ENCODE data around the gene KCTD5.

The KCTD5 gene

GRCh38 chr16:2724088-2724676 is 41.9 kb downstream of the KCTD5 start:
- ChIA-PET POLR2A (no interaction called here), CTCF (interaction anchor here (1.0 kb wide), 1 partner anchor 15 kb away, joined by 3 read pairs; no protein-coding TSS in a partner anchor)
- no peak for TF ChIP-seq CTCF (IDR thresholded peaks at IDR 0.05; ENCODE audit: insufficient read depth, low read length, missing control alignments)
- H3K4me3 ChIP-seq (ENCODE audit: low read depth, low read length): no peak overlapping the region
- no peak for DNase-seq (ENCODE audit: low read depth, low spot score)

DNA sequence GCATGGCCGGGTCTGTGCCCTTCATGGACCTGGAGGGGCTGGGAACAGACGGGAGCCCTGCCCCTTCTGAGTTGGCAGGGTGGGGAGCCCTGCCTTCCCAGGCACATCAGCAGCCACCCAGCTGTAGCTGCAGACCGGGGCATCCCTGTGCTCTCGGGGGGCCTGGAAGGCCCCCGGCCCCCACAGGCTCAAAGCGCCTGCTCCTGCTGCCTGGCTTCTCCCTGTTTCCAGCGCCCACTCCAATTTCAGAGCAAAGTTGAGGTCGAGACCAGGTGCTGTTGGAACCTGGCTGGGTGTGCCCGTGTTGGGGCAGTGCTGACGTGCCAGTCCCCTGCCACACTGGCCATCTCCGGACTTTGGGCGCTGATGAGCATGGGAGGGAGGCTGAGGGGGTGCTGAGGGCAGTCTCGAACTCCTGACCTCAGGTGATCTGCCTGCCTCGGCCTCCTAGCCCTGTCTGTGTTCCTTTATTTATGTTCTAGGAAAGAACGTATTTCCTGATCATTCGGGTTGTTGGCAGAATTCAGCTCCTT is 42.6 kb downstream of the KCTD5 start:
- no peak for TF ChIP-seq CTCF (IDR thresholded peaks at IDR 0.05; ENCODE audit: insufficient read depth, low read length, missing control alignments)
- H3K4me3 ChIP-seq (ENCODE audit: low read depth, low read length): no peak overlapping the region
- ChIA-PET POLR2A (no interaction called here), CTCF (interaction anchor here (1.0 kb wide), 1 partner anchor 14 kb away, joined by 3 read pairs; no protein-coding TSS in a partner anchor)
- no peak for DNase-seq (ENCODE audit: low read depth, low spot score)

DNA sequence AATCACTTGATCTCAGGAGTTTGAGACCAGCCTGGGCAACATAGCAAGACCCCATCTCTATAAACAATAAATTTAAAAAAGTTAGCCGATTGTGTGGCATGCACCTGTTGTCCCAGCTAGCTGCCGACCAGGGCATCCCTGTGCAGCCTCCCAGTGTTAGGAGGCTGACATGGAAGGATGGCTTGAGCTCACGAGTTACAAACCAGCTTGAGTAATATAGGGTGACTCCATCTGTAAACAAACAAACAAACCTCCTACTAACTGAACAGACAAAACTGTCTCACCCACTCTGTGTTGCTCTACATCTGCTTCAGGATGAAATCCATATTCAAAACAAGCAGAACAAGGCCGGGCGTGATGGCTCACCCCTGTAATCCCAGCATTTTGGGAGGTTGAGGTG is 44.6 kb downstream of the KCTD5 start:
- H3K4me3 ChIP-seq (ENCODE audit: low read depth, low read length): no peak overlapping the region
- ChIA-PET POLR2A (no interaction called here), CTCF (no interaction called here)
- TF ChIP-seq CTCF (IDR thresholded peaks at IDR 0.05; ENCODE audit: insufficient read depth, low read length, missing control alignments): no peak
- no peak for DNase-seq (ENCODE audit: low read depth, low spot score)

DNA sequence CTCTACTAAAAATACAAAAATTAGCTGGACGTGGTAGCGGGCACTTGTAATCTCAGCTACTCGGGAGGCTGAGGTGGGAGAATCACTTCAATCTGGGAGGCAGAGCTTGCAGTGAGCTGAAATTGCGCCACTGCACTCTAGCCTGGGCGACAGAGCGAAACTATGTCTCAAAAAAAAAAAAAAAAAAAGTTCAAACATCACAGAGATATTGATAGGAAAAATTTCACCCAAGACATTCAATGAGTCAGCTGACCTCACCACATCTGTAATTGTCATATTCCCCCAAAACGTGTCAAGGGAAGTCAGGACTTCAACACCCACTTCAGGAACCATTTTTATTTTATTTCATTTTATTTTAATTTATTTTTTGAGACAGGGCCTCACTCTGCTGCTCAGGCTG is 45.7 kb downstream of the KCTD5 start:
- no peak for DNase-seq (ENCODE audit: low read depth, low spot score)
- ChIA-PET CTCF (interaction anchor here (1.1 to 1.7 kb wide), 3 partner anchors 8 to 96 kb away, joined by 3 to 4 read pairs (median 3); partner anchors contain the start of gene PRSS27), POLR2A (no interaction called here)
- no peak overlapping the region for H3K4me3 ChIP-seq (ENCODE audit: low read depth, low read length)
- TF ChIP-seq CTCF (IDR thresholded peaks at IDR 0.05; ENCODE audit: insufficient read depth, low read length, missing control alignments): no peak

DNA sequence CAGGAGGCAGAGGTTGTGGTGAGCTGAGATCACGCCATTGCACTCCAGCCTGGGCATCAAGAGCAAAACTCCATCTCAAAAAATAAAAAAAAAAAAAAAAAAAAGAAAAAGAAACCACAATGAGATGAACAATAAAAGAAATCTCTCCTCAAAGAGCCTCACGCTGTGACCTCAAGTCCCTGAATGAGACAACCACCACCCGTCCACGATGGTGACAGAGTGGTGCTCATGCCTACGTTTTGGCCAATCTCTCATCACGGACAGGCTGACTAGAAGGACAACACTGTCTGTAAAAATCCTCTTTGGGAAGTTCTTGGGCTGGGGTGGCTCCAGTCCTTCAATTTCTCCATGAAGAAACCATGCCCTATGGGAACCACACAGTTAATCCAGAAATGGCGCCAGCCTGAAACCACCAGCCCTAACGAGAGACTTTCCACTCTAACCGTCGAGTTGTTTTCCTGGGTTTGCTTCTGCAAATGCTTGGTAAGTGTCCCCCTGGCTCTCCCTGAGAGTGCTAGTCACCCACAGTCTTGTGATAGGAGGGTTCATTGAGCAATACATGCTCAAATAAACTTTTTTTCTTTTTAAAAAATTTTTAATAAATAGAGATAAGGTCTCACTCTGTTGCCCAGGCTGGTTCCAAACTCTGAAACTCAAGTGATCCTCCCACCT is 52.7 kb downstream of the KCTD5 start:
- ChIA-PET CTCF (no interaction called here), POLR2A (no interaction called here)
- TF ChIP-seq CTCF (IDR thresholded peaks at IDR 0.05; ENCODE audit: insufficient read depth, low read length, missing control alignments): no peak
- no peak overlapping the region for H3K4me3 ChIP-seq (ENCODE audit: low read depth, low read length)
- DNase-seq (ENCODE audit: low read depth, low spot score): no peak

DNA sequence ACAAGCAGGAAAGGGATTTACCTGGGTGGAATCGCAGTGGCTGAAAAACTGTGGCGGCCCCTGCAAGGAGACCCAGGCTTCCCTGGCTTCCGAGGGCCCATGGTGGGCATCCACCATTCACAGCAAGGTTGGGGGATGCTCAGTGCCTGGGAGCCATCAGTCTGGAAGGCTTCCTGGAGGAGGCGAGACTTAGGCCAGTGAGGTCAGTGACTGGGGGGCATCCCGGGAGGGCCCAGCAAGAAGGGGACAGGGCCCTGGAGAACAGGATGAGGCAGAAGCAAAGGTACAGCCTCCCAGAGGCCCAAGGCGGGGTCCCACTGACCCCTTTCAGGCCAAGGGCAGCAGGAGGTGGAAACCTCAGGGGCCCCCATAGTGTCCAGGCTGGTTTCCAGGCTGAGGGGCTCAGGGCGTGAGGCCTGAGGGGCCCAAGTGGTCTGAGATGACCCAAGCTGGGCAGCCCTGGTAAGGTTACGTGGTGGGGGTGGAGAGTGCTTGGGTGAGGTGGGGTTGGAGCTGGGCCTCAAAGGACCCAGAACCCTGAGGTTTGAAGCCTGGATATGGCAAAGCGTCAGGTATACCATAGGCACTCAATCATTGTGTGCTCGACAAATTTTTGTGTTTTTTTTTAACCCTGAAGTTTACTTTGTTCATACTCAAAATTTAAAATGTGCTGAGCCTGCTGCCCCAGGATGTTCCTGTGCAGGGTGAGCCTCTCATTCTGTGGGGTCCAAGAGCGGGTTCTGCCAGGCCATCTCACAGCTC is 54.3 kb downstream of the KCTD5 start:
- CTCF ChIA-PET: no interaction called here
- DNase-seq (ENCODE audit: low read depth, low spot score): no peak
- no peak for TF ChIP-seq CTCF (IDR thresholded peaks at IDR 0.05; ENCODE audit: insufficient read depth, low read length, missing control alignments)
- POLR2A ChIA-PET: no interaction called here
- H3K4me3 ChIP-seq (ENCODE audit: low read depth, low read length): no peak overlapping the region

Measured in AG04449 (cell line).